PC-3 (cell line): ENCODE results near the gene ACVRL1. TPM values are rescaled to one million over a fixed set of nuclear protein-coding genes. Genes with fewer than 3 reads are reported as not detected.
A peak's percentile ranks its signal among the peaks of the same experiment; 100 is the strongest.

Experiments
- ATAC-seq: fragments of 200-7000 bp; cut with Tn5 transposase; 2 replicates; pipeline ENCODE4 v1.9.1; 2020; ENCODE audit warnings: mild to moderate bottlenecking, moderate library complexity
- BruUV-seq: library from RNA; stranded (reverse); fragments of 400-500 nt; replicated peaks from 2 replicates; lab custom pipeline; 2021; lab: Mats Ljungman, UMichigan
- CTCF ChIA-PET: fragments of 300-600 bp; sonication (Branson Sonifier 250); formaldehyde crosslinking; loops from one replicate; lab custom pipeline; 2022; ENCODE audit warnings: antibody characterized with exemption; lab: Charles Lee
- POLR2A ChIA-PET: fragments of 300-600 bp; sonication (Branson Sonifier 250); formaldehyde crosslinking; loops from one replicate; lab custom pipeline; 2022; ENCODE audit warnings: antibody characterized with exemption; ENCODE audit not compliant: unreplicated experiment; lab: Charles Lee
- DNase-seq: peaks from one replicate; pipeline ENCODE4 v3.0.0-alpha.2; 2015
- H2AFZ ChIP-seq: fragments of 300-600 bp; sonication (generic); 2 replicates; pipeline ENCODE4 v1.6.0; 2016; ENCODE audit warnings: antibody characterized with exemption, low read length
- H3F3A ChIP-seq: fragments of 300-600 bp; sonication (generic); one replicate; pipeline ENCODE4 v1.6.0; 2017; ENCODE audit warnings: antibody characterized with exemption, low read length, control low read depth, mild to moderate bottlenecking; ENCODE audit not compliant: unreplicated experiment
- H3K27ac ChIP-seq: fragments of 300-600 bp; sonication (generic); 2 replicates; pipeline ENCODE4 v1.5.1; 2016; ENCODE audit warnings: mild to moderate bottlenecking, low read length
- H3K27me3 ChIP-seq: fragments of 300-600 bp; sonication (generic); 2 replicates; pipeline ENCODE4 v1.6.1; 2016; ENCODE audit warnings: low read length, mixed read lengths
- H3K36me3 ChIP-seq: fragments of 300-600 bp; sonication (generic); 2 replicates; pipeline ENCODE4 v1.6.1; 2016; ENCODE audit warnings: low read depth, mixed run types, low read length, mixed read lengths
- H3K4me1 ChIP-seq: fragments of 300-600 bp; sonication (generic); 2 replicates; pipeline ENCODE4 v1.5.1; 2016; ENCODE audit warnings: low read length; ENCODE audit not compliant: insufficient read depth
- H3K4me2 ChIP-seq: fragments of 300-600 bp; sonication (generic); 2 replicates; pipeline ENCODE4 v1.6.0; 2016; ENCODE audit warnings: low read length
- H3K4me3 ChIP-seq: fragments of 300-600 bp; sonication (generic); 2 replicates; pipeline ENCODE4 v1.5.1; 2016; ENCODE audit warnings: mild to moderate bottlenecking, low read length, mixed read lengths
- H3K79me2 ChIP-seq: fragments of 300-600 bp; sonication (generic); 2 replicates; pipeline ENCODE4 v1.6.1; 2017; ENCODE audit warnings: low read length, mixed read lengths
- H3K9ac ChIP-seq: fragments of 300-600 bp; sonication (generic); 2 replicates; pipeline ENCODE4 v1.6.0; 2016; ENCODE audit warnings: mild to moderate bottlenecking, low read length
- H3K9me2 ChIP-seq: fragments of 300-600 bp; sonication (generic); replicated peaks from 2 replicates; pipeline ENCODE4 v1.6.1; 2016; ENCODE audit warnings: mixed run types, low read length, mixed read lengths
- H3K9me3 ChIP-seq: fragments of 300-600 bp; sonication (generic); 2 replicates; pipeline ENCODE4 v1.6.1; 2016; ENCODE audit warnings: low read length, mixed read lengths
- H4K20me1 ChIP-seq: fragments of 300-600 bp; sonication (generic); 2 replicates; pipeline ENCODE4 v1.6.1; 2016; ENCODE audit warnings: low read length, mixed read lengths
- CTCF ChIP-seq: fragments of 300-600 bp; sonication (generic); conservative IDR thresholded peaks from 2 replicates; pipeline ENCODE4 v1.5.1; 2017; ENCODE audit warnings: antibody characterized with exemption, low read depth, mild to moderate bottlenecking, low read length
- EZH2 ChIP-seq: fragments of 300-600 bp; sonication (generic); IDR thresholded peaks from one replicate; pipeline ENCODE4 v1.6.1; 2017; ENCODE audit warnings: antibody characterized with exemption, mild to moderate bottlenecking, low read length; ENCODE audit not compliant: unreplicated experiment
- EZH2phosphoT487 ChIP-seq: fragments of 300-600 bp; sonication (generic); IDR thresholded peaks from 2 replicates; pipeline ENCODE4 v1.6.1; 2018; ENCODE audit warnings: mild to moderate bottlenecking, antibody characterized with exemption, low read length, borderline replicate concordance
- intact Hi-C: fragments of 100-400 bp; cut with micrococcal nuclease; formaldehyde crosslinking; loops from 2 replicates; pipeline ENCODE4 v1.9.0; 2023
- total RNA-seq: library from RNA; depleted of rRNA; stranded (reverse); fragments of >200 nt; gene quantifications from 2 replicates; pipeline ENCODE4 v1.2.3, GENCODE V29; 2014

ACVRL1 gene
- total RNA-seq, 1 experiment from 2014 or later: not detected

- intact Hi-C loops: loop anchor here (2.0 kb wide), 1 partner anchor 133 kb away; no protein-coding TSS in a partner anchor
- Histone ChIP-seq H2AFZ (no peak overlapping the region), H3K9me2 (no peaks in the 10 kb centered on the region), H3K36me3 (no peaks in the 10 kb centered on the region), H3K4me3 (no peak overlapping the region), H3K9me3 (0 out of 2 replicates have a peak, but pooled peaks cover 2% of the 10 kb centered on the region), H3K4me1 (peaks cover 7% of the 10 kb centered on the region; the same call in 1 of the 2 replicates), H3K9ac (no peak overlapping the region), H3K27ac (no peak overlapping the region), H3K79me2 (no peaks in the 10 kb centered on the region), H3K27me3 (no peaks in the 10 kb centered on the region), H4K20me1 (no peaks in the 10 kb centered on the region), H3F3A (no peaks in the 10 kb centered on the region), H3K4me2 (no peak overlapping the region)
- ChIA-PET CTCF (no interaction called here), POLR2A (no interaction called here)
- ATAC-seq (no peak), DNase-seq (no peak)
- BruUV-seq: no TSS peak
- TF ChIP-seq CTCF (0 out of 2 replicates have a peak, but pooled peaks have one; percentile 2), EZH2phosphoT487 (no peak)
Measured at GRCh38 chr12:51890133-51890464, 17.2 kb upstream of the ACVRL1 start.

- H2AFZ ChIP-seq: 0 out of 2 replicates have a peak overlapping the region, but pooled peaks have one; percentile 30
Measured at GRCh38 chr12:51890511-51891171, 16.7 kb upstream of the ACVRL1 start.

More at GRCh38 chr12:51890511-51891171, 16.7 kb upstream of the ACVRL1 start:
- intact Hi-C loops: loop anchor here (2.0 kb wide), 1 partner anchor 132 kb away; no protein-coding TSS in a partner anchor
- Histone ChIP-seq H3K9me2 (no peaks in the 10 kb centered on the region), H3K27ac (no peak overlapping the region), H3K9me3 (no peaks in the 10 kb centered on the region), H3K79me2 (no peaks in the 10 kb centered on the region), H3K4me3 (no peak overlapping the region), H3K27me3 (no peaks in the 10 kb centered on the region), H3F3A (no peaks in the 10 kb centered on the region), H3K36me3 (no peaks in the 10 kb centered on the region), H3K4me2 (no peak overlapping the region), H3K4me1 (peaks cover 7% of the 10 kb centered on the region; the same call in 1 of the 2 replicates), H4K20me1 (no peaks in the 10 kb centered on the region), H3K9ac (no peak overlapping the region)
- TF ChIP-seq CTCF (no peak), EZH2 (no peak), EZH2phosphoT487 (no peak)
- ChIA-PET CTCF (no interaction called here), POLR2A (no interaction called here)
- BruUV-seq: no TSS peak
- ATAC-seq: no peak
- no peak for DNase-seq
